SK-N-MC (cell line): ENCODE measurements around the gene FAM187B.

ENCODE experiments used
- EZH2 ChIP-seq: fragments of 200-600 bp; sonication (generic); IDR thresholded peaks from one replicate; pipeline ENCODE4 v1.6.1; 2017; ENCODE audit warnings: antibody characterized with exemption
- POLR2AphosphoS5 ChIP-seq: IDR thresholded peaks from 2 replicates; pipeline ENCODE4 v1.6.1; 2012; ENCODE audit warnings: mild to moderate bottlenecking, low read depth, low read length, borderline replicate concordance

DNA sequence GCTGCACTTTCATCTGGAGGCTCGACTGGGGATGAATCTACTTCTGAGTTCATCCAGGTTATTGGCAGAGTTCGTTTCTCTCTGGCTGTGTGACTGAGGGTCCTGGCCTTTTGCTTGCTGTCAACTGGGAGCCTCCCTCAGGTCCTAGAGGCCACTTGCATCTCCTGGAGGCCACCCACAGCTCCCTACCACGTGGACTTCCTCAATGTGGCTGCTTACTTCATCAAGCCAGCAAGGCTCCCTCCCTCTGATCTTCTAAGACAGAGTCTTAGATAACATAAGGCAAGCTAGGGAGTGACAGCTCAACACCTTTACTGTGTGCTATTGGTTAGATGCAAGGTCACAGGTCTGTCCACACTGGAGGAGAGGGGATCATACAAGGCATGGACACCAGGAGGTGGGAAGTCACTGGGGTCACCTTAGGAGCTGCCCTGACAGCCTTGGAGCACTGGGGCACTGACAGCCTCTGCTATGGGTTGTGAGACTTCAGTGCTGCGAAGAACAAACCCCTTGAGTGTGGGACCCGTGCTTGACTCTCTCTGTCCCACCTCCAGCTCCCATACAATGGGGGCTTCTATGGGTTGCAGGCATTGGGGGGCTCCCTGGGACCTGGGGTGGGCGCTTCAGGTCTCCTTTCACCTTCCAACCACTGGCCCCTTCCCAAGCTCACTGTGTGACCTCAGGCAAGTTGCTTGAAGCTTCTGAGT, 5.3 kb downstream of the FAM187B start:
- TF ChIP-seq EZH2, result no peak
- TF ChIP-seq POLR2AphosphoS5, result no peak
